Panc1 (cell line): ENCODE data around the gene TRIM33. TPM values are rescaled to one million over a fixed set of nuclear protein-coding genes. Genes with fewer than 3 reads are reported as not detected.

Experiments used
- ATAC-seq: fragments of 200-7000 bp; cut with Tn5 transposase; 2 replicates; pipeline ENCODE4 v1.9.1; 2020; ENCODE audit warnings: mild to moderate bottlenecking, moderate library complexity
- BruUV-seq: library from RNA; stranded (reverse); fragments of 400-500 nt; replicated peaks from 2 replicates; lab custom pipeline; 2021; lab: Mats Ljungman, UMichigan
- CTCF ChIA-PET: fragments of 300-600 bp; sonication (Branson Sonifier 250); formaldehyde crosslinking; loops from one replicate; lab custom pipeline; 2022; ENCODE audit warnings: antibody characterized with exemption; lab: Charles Lee
- POLR2A ChIA-PET: fragments of 300-600 bp; sonication (Branson Sonifier 250); formaldehyde crosslinking; loops from one replicate; lab custom pipeline; 2022; ENCODE audit warnings: antibody characterized with exemption; lab: Charles Lee
- DNase-seq: peaks from one replicate; pipeline ENCODE4 v3.0.0-alpha.2; 2010; ENCODE audit warnings: low read depth, low spot score
- H3K27ac ChIP-seq: 2 replicates; pipeline ENCODE4 v1.5.1; 2011; ENCODE audit warnings: mild to moderate bottlenecking, low read length, inconsistent platforms
- H3K27me3 ChIP-seq: fragments of 200-500 bp; sonication (Bioruptor generic); 2 replicates; pipeline ENCODE4 v1.6.0; 2014; ENCODE audit warnings: low read length, inconsistent platforms; ENCODE audit not compliant: control insufficient read depth, insufficient read depth
- H3K36me3 ChIP-seq: fragments of 200-500 bp; sonication (Bioruptor generic); 2 replicates; pipeline ENCODE4 v1.5.1; 2014; ENCODE audit warnings: inconsistent platforms, mild to moderate bottlenecking, low read length, moderate library complexity; ENCODE audit not compliant: control insufficient read depth, insufficient read depth
- H3K4me1 ChIP-seq: 2 replicates; pipeline ENCODE4 v1.5.1; 2011; ENCODE audit warnings: inconsistent platforms, mild to moderate bottlenecking, low read length, moderate library complexity; ENCODE audit not compliant: control insufficient read depth, insufficient read depth
- H3K4me3 ChIP-seq, 2 experiments: 2 replicates each; pipeline ENCODE4 v1.5.1; 2011 to 2012; ENCODE audit warnings: low read depth in 2 of 2, low read length in 2 of 2, mild to moderate bottlenecking in 2 of 2, inconsistent platforms in 1 of 2, moderate library complexity in 1 of 2
- H3K9me3 ChIP-seq: fragments of 200-500 bp; sonication (Bioruptor generic); 2 replicates; pipeline ENCODE4 v1.5.1; 2014; ENCODE audit warnings: low read depth, mild to moderate bottlenecking, inconsistent platforms, low read length, moderate library complexity; ENCODE audit not compliant: control insufficient read depth, insufficient read depth
- POLR2AphosphoS5 ChIP-seq: IDR thresholded peaks from 2 replicates; pipeline ENCODE4 v1.6.1; 2012; ENCODE audit warnings: mild to moderate bottlenecking, low read depth, low read length, moderate library complexity
- REST ChIP-seq, 2 experiments: IDR thresholded peaks; 2 replicates each; pipeline ENCODE4 v1.6.1; 2011 to 2012; ENCODE audit warnings: low read depth in 2 of 2, control low read depth in 1 of 2, low read length in 1 of 2, mild to moderate bottlenecking in 1 of 2, moderate library complexity in 1 of 2; ENCODE audit not compliant: insufficient read depth in 1 of 2
- SIN3A ChIP-seq: IDR thresholded peaks from 2 replicates; pipeline ENCODE4 v1.6.1; 2012; ENCODE audit warnings: low read depth, mild to moderate bottlenecking, low read length, moderate library complexity, borderline replicate concordance; ENCODE audit not compliant: insufficient read depth
- TCF7L2 ChIP-seq: IDR thresholded peaks from 2 replicates; pipeline ENCODE4 v1.6.1; 2011; ENCODE audit warnings: mild to moderate bottlenecking, low read depth, low read length, inconsistent platforms
- in situ Hi-C: cut with HindIII; loops from 2 replicates; pipeline ENCODE4 v1.10.0; 2016; ENCODE audit warnings: low sequenced_read_pairs, low pct_unique_long_range_greater_than_20kb
- intact Hi-C: fragments of 100-400 bp; cut with micrococcal nuclease; formaldehyde crosslinking; loops from one replicate; pipeline ENCODE4 v1.10.0; 2022; ENCODE audit not compliant: unreplicated experiment
- total RNA-seq: library from RNA; stranded (reverse); gene quantifications from one replicate; pipeline ENCODE4 v1.2.1, GENCODE V29; 2021; ENCODE audit not compliant: unreplicated experiment
- TF ChIP-seq, protein P1 (sequence below): fragments of 450-650 bp; IDR thresholded peaks from 2 replicates; pipeline ENCODE4 v1.5.1; 2017; ENCODE audit warnings: mild to moderate bottlenecking

The TRIM33 gene
- total RNA-seq, 1 experiment from 2014 or later = 22.2 TPM

DNA sequence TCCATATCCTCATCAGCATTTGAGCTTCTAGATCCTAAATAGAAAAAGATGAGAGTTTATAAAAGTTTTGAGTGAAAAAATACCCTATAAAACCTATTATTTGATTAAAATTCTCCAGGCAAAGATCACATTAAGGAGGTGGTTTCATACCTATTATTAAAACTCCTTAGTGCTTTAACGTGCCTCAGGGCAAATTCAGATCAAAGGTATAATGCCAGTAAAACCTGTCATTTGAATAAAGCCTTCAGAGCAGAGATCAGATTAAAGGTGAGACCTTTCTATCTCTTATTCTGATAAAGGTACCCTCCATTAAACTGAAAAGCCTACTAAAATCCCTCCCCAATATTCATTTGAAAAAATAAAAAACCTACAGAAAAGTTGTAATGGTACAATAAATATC, 34.3 kb upstream of the TRIM33 start:
- H3K27me3 ChIP-seq = no peaks in the 10 kb centered on the region
- ChIA-PET CTCF (no interaction called here), POLR2A (no interaction called here)
- TF ChIP-seq POLR2AphosphoS5 = no peak
- TF ChIP-seq TCF7L2 = no peak
- TF ChIP-seq, protein P1, sequence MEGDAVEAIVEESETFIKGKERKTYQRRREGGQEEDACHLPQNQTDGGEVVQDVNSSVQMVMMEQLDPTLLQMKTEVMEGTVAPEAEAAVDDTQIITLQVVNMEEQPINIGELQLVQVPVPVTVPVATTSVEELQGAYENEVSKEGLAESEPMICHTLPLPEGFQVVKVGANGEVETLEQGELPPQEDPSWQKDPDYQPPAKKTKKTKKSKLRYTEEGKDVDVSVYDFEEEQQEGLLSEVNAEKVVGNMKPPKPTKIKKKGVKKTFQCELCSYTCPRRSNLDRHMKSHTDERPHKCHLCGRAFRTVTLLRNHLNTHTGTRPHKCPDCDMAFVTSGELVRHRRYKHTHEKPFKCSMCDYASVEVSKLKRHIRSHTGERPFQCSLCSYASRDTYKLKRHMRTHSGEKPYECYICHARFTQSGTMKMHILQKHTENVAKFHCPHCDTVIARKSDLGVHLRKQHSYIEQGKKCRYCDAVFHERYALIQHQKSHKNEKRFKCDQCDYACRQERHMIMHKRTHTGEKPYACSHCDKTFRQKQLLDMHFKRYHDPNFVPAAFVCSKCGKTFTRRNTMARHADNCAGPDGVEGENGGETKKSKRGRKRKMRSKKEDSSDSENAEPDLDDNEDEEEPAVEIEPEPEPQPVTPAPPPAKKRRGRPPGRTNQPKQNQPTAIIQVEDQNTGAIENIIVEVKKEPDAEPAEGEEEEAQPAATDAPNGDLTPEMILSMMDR = no peak
- no peak for TF ChIP-seq REST (IDR thresholded peaks at IDR 0.05; ENCODE audit: insufficient read depth in 1 of 2, low read depth in 2 of 2, low read length in 1 of 2)
- TF ChIP-seq SIN3A = no peak
- no peaks in the 10 kb centered on the region for H3K36me3 ChIP-seq
- BruUV-seq = no TSS peak
- H3K4me1 ChIP-seq = no peaks in the 10 kb centered on the region
- in situ Hi-C loops = no loop called here
- ATAC-seq (no peak), DNase-seq (no peak)
- H3K9me3 ChIP-seq = no peaks in the 10 kb centered on the region
- no peak overlapping the region for H3K27ac ChIP-seq
- H3K4me3 ChIP-seq = no peak overlapping the region
- intact Hi-C loops = no loop called here

DNA sequence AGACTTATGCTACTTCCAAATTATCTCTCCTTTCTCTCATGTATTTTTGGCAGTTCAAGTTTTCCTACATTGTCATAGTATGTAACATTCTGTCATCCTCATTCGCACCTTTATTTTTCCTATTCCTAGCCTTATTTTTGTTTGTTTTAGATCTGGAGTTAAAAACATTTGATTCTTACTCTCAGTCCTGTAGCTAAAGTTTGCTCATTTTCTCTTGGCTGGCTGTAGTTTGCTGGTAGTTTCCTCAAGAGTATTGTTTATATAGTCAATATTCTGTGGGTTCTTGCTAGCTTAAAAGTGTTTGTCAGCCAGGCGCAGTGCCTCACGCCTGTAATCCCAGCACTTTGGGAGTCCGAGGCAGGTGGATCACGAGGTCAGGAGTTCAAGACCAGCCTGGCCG, 29.8 kb upstream of the TRIM33 start:
- TF ChIP-seq REST (IDR thresholded peaks at IDR 0.05; ENCODE audit: insufficient read depth in 1 of 2, low read depth in 2 of 2, low read length in 1 of 2) = no peak
- TF ChIP-seq, protein P1 = no peak
- TF ChIP-seq TCF7L2 = no peak
- no peak for TF ChIP-seq POLR2AphosphoS5
- no peak for TF ChIP-seq SIN3A
- ChIA-PET POLR2A (no interaction called here), CTCF (no interaction called here)
- BruUV-seq = no TSS peak
- Histone ChIP-seq H3K36me3 (no peaks in the 10 kb centered on the region), H3K27ac (no peak overlapping the region), H3K9me3 (no peaks in the 10 kb centered on the region), H3K27me3 (no peaks in the 10 kb centered on the region), H3K4me3 (no peak overlapping the region), H3K4me1 (no peaks in the 10 kb centered on the region)
- intact Hi-C loops = no loop called here
- no peak for DNase-seq
- ATAC-seq = no peak
- in situ Hi-C loops = no loop called here
